Type B pancreatic cell (in vitro differentiated cells): ENCODE measurements around the gene UPK3B. TPM values are rescaled to one million over a fixed set of nuclear protein-coding genes. Genes with fewer than 3 reads are reported as not detected.
A peak's percentile ranks its signal among the peaks of the same experiment; 100 is the strongest.
"Not testable (repeated sequence)": the region's sequence is repeated elsewhere in the genome, so short reads cannot be mapped to it uniquely, and the experiment has no call there.

Experiments
- DNase-seq: peaks from one replicate; pipeline ENCODE4 v3.0.0; 2021; ENCODE audit warnings: mixed read lengths; ENCODE audit not compliant: unreplicated experiment; ENCODE audit errors: extremely low spot score
- H3K27ac Mint-ChIP-seq: 2 replicates; pipeline ENCODE4 v1.8.0; 2021; ENCODE audit warnings: mild to moderate bottlenecking, mixed read lengths
- H3K27me3 Mint-ChIP-seq: 2 replicates; pipeline ENCODE4 v1.8.0; 2021; ENCODE audit warnings: mixed read lengths
- H3K36me3 Mint-ChIP-seq: 2 replicates; pipeline ENCODE4 v1.8.0; 2021; ENCODE audit warnings: mixed read lengths
- H3K4me1 Mint-ChIP-seq: one replicate; pipeline ENCODE4 v1.8.0; 2021; ENCODE audit warnings: mixed read lengths; ENCODE audit not compliant: unreplicated experiment
- H3K4me3 Mint-ChIP-seq: 2 replicates; pipeline ENCODE4 v1.8.0; 2021; ENCODE audit warnings: mild to moderate bottlenecking, mixed read lengths
- H3K9me3 Mint-ChIP-seq: 2 replicates; pipeline ENCODE4 v1.8.0; 2021; ENCODE audit warnings: mixed read lengths
- CTCF ChIP-seq: fragments of 200-600 bp; sonication (generic); conservative IDR thresholded peaks from 2 replicates; pipeline ENCODE4 v1.5.0; 2021; ENCODE audit warnings: antibody characterized with exemption, mild to moderate bottlenecking
- total RNA-seq: library from RNA; stranded (reverse); gene quantifications from 2 replicates; pipeline ENCODE4 v1.2.1, GENCODE V29; 2021; ENCODE audit warnings: low replicate concordance

The UPK3B gene
- total RNA-seq, 1 donor from 2014 or later, result 11.2 TPM

GRCh38 chr7:76514926-76515771 lies 4.8 kb downstream of the UPK3B start:
- H3K4me3 Mint-ChIP-seq, result no peak overlapping the region
- no peaks in the 10 kb centered on the region for H3K4me1 Mint-ChIP-seq
- TF ChIP-seq CTCF, result no peak
- DNase-seq, result peak; percentile 64
- no peaks in the 10 kb centered on the region for H3K36me3 Mint-ChIP-seq
- H3K27ac Mint-ChIP-seq, result no peak overlapping the region
- no peaks in the 10 kb centered on the region for H3K9me3 Mint-ChIP-seq
- no peaks in the 10 kb centered on the region for H3K27me3 Mint-ChIP-seq

- Mint-ChIP-seq H3K27ac (no peak overlapping the region), H3K4me1 (no peaks in the 10 kb centered on the region), H3K4me3 (no peak overlapping the region), H3K36me3 (no peaks in the 10 kb centered on the region), H3K27me3 (no peaks in the 10 kb centered on the region), H3K9me3 (no peaks in the 10 kb centered on the region)
- DNase-seq, result no peak
- no peak for TF ChIP-seq CTCF
Observed at GRCh38 chr7:76515999-76516443, 5.7 kb downstream of the UPK3B start.

- DNase-seq, H3K4me1 Mint-ChIP-seq, H3K36me3 Mint-ChIP-seq, H3K27ac Mint-ChIP-seq, H3K4me3 Mint-ChIP-seq, H3K9me3 Mint-ChIP-seq, H3K27me3 Mint-ChIP-seq: not testable (repeated sequence)
Observed at GRCh38 chr7:76516932-76517331, 6.6 kb downstream of the UPK3B start.

GRCh38 chr7:76526183-76526582 lies 15.8 kb downstream of the UPK3B start:
- DNase-seq, H3K27me3 Mint-ChIP-seq, H3K9me3 Mint-ChIP-seq, H3K36me3 Mint-ChIP-seq, H3K4me1 Mint-ChIP-seq, H3K4me3 Mint-ChIP-seq, H3K27ac Mint-ChIP-seq: not testable (repeated sequence)

GRCh38 chr7:76531643-76532042 lies 21.3 kb downstream of the UPK3B start:
- H3K9me3 Mint-ChIP-seq, DNase-seq, H3K27me3 Mint-ChIP-seq, H3K4me3 Mint-ChIP-seq, H3K4me1 Mint-ChIP-seq, H3K36me3 Mint-ChIP-seq, H3K27ac Mint-ChIP-seq: not testable (repeated sequence)

GRCh38 chr7:76543197-76543596 lies 32.8 kb downstream of the UPK3B start, which contains the start of gene SPDYE16:
Gene SPDYE16 (minus strand): TSS chr7:76543297. CDS start chr7:76541459, 1,838 bp downstream.
- H3K4me3 Mint-ChIP-seq, H3K36me3 Mint-ChIP-seq, H3K27ac Mint-ChIP-seq, H3K9me3 Mint-ChIP-seq, H3K4me1 Mint-ChIP-seq, DNase-seq, H3K27me3 Mint-ChIP-seq: not testable (repeated sequence)

- Mint-ChIP-seq H3K27ac (peak overlapping the region; percentile 89), H3K4me3 (peak overlapping the region; percentile 94), H3K4me1 (peaks cover 17% of the 10 kb centered on the region)
- peak; percentile 82 for DNase-seq
- H3K27me3 Mint-ChIP-seq, H3K36me3 Mint-ChIP-seq, H3K9me3 Mint-ChIP-seq: not testable (repeated sequence)
Observed at GRCh38 chr7:76549025-76549854, 38.9 kb downstream of the UPK3B start.

- not testable (repeated sequence) for H3K27me3 Mint-ChIP-seq, H3K9me3 Mint-ChIP-seq, H3K36me3 Mint-ChIP-seq, DNase-seq
- peaks cover 17% of the 10 kb centered on the region for H3K4me1 Mint-ChIP-seq
- H3K27ac Mint-ChIP-seq, result peak overlapping the region; percentile 80
- H3K4me3 Mint-ChIP-seq, result peak overlapping the region; percentile 94
Observed at GRCh38 chr7:76549855-76550248, 39.5 kb downstream of the UPK3B start.

- not testable (repeated sequence) for H3K27me3 Mint-ChIP-seq, H3K27ac Mint-ChIP-seq, H3K9me3 Mint-ChIP-seq, DNase-seq
- peaks cover 15% of the 10 kb centered on the region for H3K36me3 Mint-ChIP-seq
- H3K4me1 Mint-ChIP-seq, result peaks cover 17% of the 10 kb centered on the region
- peak overlapping the region; percentile 37 for H3K4me3 Mint-ChIP-seq
Observed at GRCh38 chr7:76551992-76552391, 41.6 kb downstream of the UPK3B start.

- H3K4me1 Mint-ChIP-seq, H3K9me3 Mint-ChIP-seq, DNase-seq, H3K27me3 Mint-ChIP-seq, H3K27ac Mint-ChIP-seq, H3K4me3 Mint-ChIP-seq: not testable (repeated sequence)
- H3K36me3 Mint-ChIP-seq, result peaks cover 22% of the 10 kb centered on the region
Observed at GRCh38 chr7:76559685-76560084, 49.3 kb downstream of the UPK3B start.

GRCh38 chr7:76560157-76560556 lies 49.8 kb downstream of the UPK3B start:
- not testable (repeated sequence) for H3K9me3 Mint-ChIP-seq, H3K4me3 Mint-ChIP-seq, H3K27ac Mint-ChIP-seq, H3K4me1 Mint-ChIP-seq, DNase-seq, H3K27me3 Mint-ChIP-seq
- peaks cover 19% of the 10 kb centered on the region for H3K36me3 Mint-ChIP-seq

- not testable (repeated sequence) for DNase-seq, H3K9me3 Mint-ChIP-seq, H3K4me3 Mint-ChIP-seq, H3K27me3 Mint-ChIP-seq, H3K27ac Mint-ChIP-seq, H3K4me1 Mint-ChIP-seq
- peaks cover 22% of the 10 kb centered on the region for H3K36me3 Mint-ChIP-seq
Observed at GRCh38 chr7:76561342-76561741, 51.0 kb downstream of the UPK3B start.
